GM19468 (cell line): ENCODE data around the gene HSD17B8.

Experiments
- ATAC-seq: cut with Tn5 transposase; IDR thresholded peaks from one replicate; pipeline ENCODE4 v1.9.1; 2021; ENCODE audit warnings: mild to moderate bottlenecking, moderate library complexity, moderate number of reproducible peaks; ENCODE audit not compliant: unreplicated experiment; ENCODE audit errors: extremely low read depth

HSD17B8 gene

GRCh38 chr6:33204415-33205190, at the start of gene HSD17B8:
Gene HSD17B8, plus strand, starts transcription at chr6:33204655. Its CDS starts 14 bp downstream, at chr6:33204669.
- ATAC-seq, result peak; percentile 60

- ATAC-seq, result no peak
These were observed 47.9 kb upstream of the HSD17B8 start for GRCh38 chr6:33156561-33156960.

- ATAC-seq, result no peak
These were observed 47.5 kb upstream of the HSD17B8 start for GRCh38 chr6:33156964-33157363.

GRCh38 chr6:33160096-33160495, 44.4 kb upstream of the HSD17B8 start:
- no peak for ATAC-seq

GRCh38 chr6:33160728-33161344, 43.6 kb upstream of the HSD17B8 start:
- no peak for ATAC-seq

- no peak for ATAC-seq
These were observed 42.8 kb upstream of the HSD17B8 start for GRCh38 chr6:33161354-33162331.

GRCh38 chr6:33163540-33163939, 40.9 kb upstream of the HSD17B8 start:
- ATAC-seq, result no peak

- no peak for ATAC-seq
These were observed 40.3 kb upstream of the HSD17B8 start for GRCh38 chr6:33164176-33164575.

- no peak for ATAC-seq
These were observed 39.6 kb upstream of the HSD17B8 start for GRCh38 chr6:33164665-33165373.

GRCh38 chr6:33165581-33166258, 38.7 kb upstream of the HSD17B8 start:
- no peak for ATAC-seq

GRCh38 chr6:33166363-33166762, 38.1 kb upstream of the HSD17B8 start:
- ATAC-seq, result no peak

- no peak for ATAC-seq
These were observed 37.6 kb upstream of the HSD17B8 start for GRCh38 chr6:33166811-33167210.

GRCh38 chr6:33167374-33168283, 36.8 kb upstream of the HSD17B8 start:
- no peak for ATAC-seq

- no peak for ATAC-seq
These were observed 36.2 kb upstream of the HSD17B8 start for GRCh38 chr6:33168284-33168601.

GRCh38 chr6:33168639-33169038, 35.8 kb upstream of the HSD17B8 start:
- no peak for ATAC-seq

- ATAC-seq, result no peak
These were observed 34.9 kb upstream of the HSD17B8 start for GRCh38 chr6:33169291-33170175.

GRCh38 chr6:33170176-33171015, 34.1 kb upstream of the HSD17B8 start:
- no peak for ATAC-seq
